IMR-90 (cell line): ENCODE measurements around the gene BLTP3B. TPM values are rescaled to one million over a fixed set of nuclear protein-coding genes. Genes with fewer than 3 reads are reported as not detected.

ENCODE experiments used
- ATAC-seq: fragments of 200-7000 bp; cut with Tn5 transposase; 2 replicates; pipeline ENCODE4 v1.9.1; 2020; ENCODE audit warnings: low read depth, mild to moderate bottlenecking, moderate library complexity
- BruUV-seq: library from RNA; stranded (reverse); fragments of 400-500 nt; replicated peaks from 2 replicates; lab custom pipeline; 2021; lab: Mats Ljungman, UMichigan
- CTCF ChIA-PET: fragments of 300-600 bp; formaldehyde crosslinking; extraction: SDS; loops from one replicate; lab custom pipeline; 2021; ENCODE audit warnings: antibody characterized with exemption; lab: Yijun Ruan, JAX
- POLR2A ChIA-PET: fragments of 300-600 bp; sonication (Branson Sonifier 250); formaldehyde crosslinking; loops from one replicate; lab custom pipeline; 2022; ENCODE audit warnings: antibody characterized with exemption; ENCODE audit not compliant: unreplicated experiment; lab: Charles Lee
- DNase-seq: peaks from one replicate; pipeline ENCODE4 v3.0.0; 2013
- H2AFZ ChIP-seq: replicated peaks from 2 replicates; pipeline ENCODE3; 2013; ENCODE audit warnings: low read length, mild to moderate bottlenecking; ENCODE audit not compliant: poor library complexity
- H2AK5ac ChIP-seq: 2 replicates; pipeline ENCODE4 v1.6.1; 2013; ENCODE audit warnings: low read depth, low read length, inconsistent platforms
- H2AK9ac ChIP-seq: replicated peaks from 2 replicates; pipeline ENCODE3; 2013; ENCODE audit warnings: mild to moderate bottlenecking, low read depth, low read length, moderate library complexity; ENCODE audit not compliant: poor library complexity
- H2BK120ac ChIP-seq: 2 replicates; pipeline ENCODE4 v1.6.1; 2013; ENCODE audit warnings: low read depth, low read length, inconsistent platforms
- H2BK15ac ChIP-seq: 3 replicates; pipeline ENCODE4 v1.6.1; 2013; ENCODE audit warnings: low read depth, low read length, inconsistent platforms
- H2BK20ac ChIP-seq: 2 replicates; pipeline ENCODE4 v1.6.1; 2013; ENCODE audit warnings: low read depth, mild to moderate bottlenecking, inconsistent platforms, low read length, moderate library complexity
- H2BK5ac ChIP-seq: 2 replicates; pipeline ENCODE4 v1.6.1; 2013; ENCODE audit warnings: mild to moderate bottlenecking, low read depth, low read length, inconsistent platforms; ENCODE audit not compliant: poor library complexity, severe bottlenecking
- H3K14ac ChIP-seq: replicated peaks from 2 replicates; pipeline ENCODE4 v1.6.1; 2013; ENCODE audit warnings: low read depth, low read length, inconsistent platforms
- H3K18ac ChIP-seq: 2 replicates; pipeline ENCODE4 v1.6.1; 2013; ENCODE audit warnings: low read depth, low read length, control low read depth
- H3K23ac ChIP-seq: 2 replicates; pipeline ENCODE4 v1.6.1; 2013; ENCODE audit warnings: low read depth, low read length, inconsistent platforms
- H3K27ac ChIP-seq: 2 replicates; pipeline ENCODE4 v1.5.1; 2013; ENCODE audit warnings: mild to moderate bottlenecking, control low read depth, low read length; ENCODE audit not compliant: insufficient read depth
- H3K27me3 ChIP-seq: 2 replicates; pipeline ENCODE4 v1.6.1; 2013; ENCODE audit warnings: low read length; ENCODE audit not compliant: control insufficient read depth, insufficient read depth
- H3K36me3 ChIP-seq: 2 replicates; pipeline ENCODE4 v1.6.1; 2013; ENCODE audit warnings: low read length, mixed read lengths; ENCODE audit not compliant: control insufficient read depth, insufficient read depth
- H3K4ac ChIP-seq: 2 replicates; pipeline ENCODE4 v1.6.1; 2013; ENCODE audit warnings: low read depth, low read length, inconsistent platforms
- H3K4me1 ChIP-seq: 2 replicates; pipeline ENCODE4 v1.6.1; 2013; ENCODE audit warnings: low read length, mixed read lengths; ENCODE audit not compliant: control insufficient read depth, insufficient read depth
- H3K4me2 ChIP-seq: 2 replicates; pipeline ENCODE4 v1.6.1; 2013; ENCODE audit warnings: low read depth, mild to moderate bottlenecking, control low read depth, low read length, moderate library complexity
- H3K4me3 ChIP-seq: 2 replicates; pipeline ENCODE4 v1.5.1; 2013; ENCODE audit warnings: low read depth, mild to moderate bottlenecking, control low read depth, low read length, moderate library complexity; ENCODE audit not compliant: insufficient read depth
- H3K56ac ChIP-seq: 2 replicates; pipeline ENCODE4 v1.6.1; 2013; ENCODE audit warnings: low read length, inconsistent platforms; ENCODE audit not compliant: insufficient read depth; ENCODE audit errors: extremely low read depth
- H3K79me1 ChIP-seq, 2 experiments: 2 replicates each; pipeline ENCODE4 v1.6.1; 2013; ENCODE audit warnings: low read length in 2 of 2, inconsistent platforms in 1 of 2, low read depth in 1 of 2
- H3K9ac ChIP-seq: 2 replicates; pipeline ENCODE4 v1.6.1; 2013; ENCODE audit warnings: low read depth, low read length, control low read depth
- H3K9me1 ChIP-seq: 2 replicates; pipeline ENCODE4 v1.6.1; 2013; ENCODE audit warnings: low read length, inconsistent platforms; ENCODE audit not compliant: insufficient read depth
- H3K9me3 ChIP-seq: 2 replicates; pipeline ENCODE4 v1.6.1; 2013; ENCODE audit warnings: low read length; ENCODE audit not compliant: control insufficient read depth, insufficient read depth
- H4K20me1 ChIP-seq: 2 replicates; pipeline ENCODE4 v1.6.1; 2013; ENCODE audit warnings: low read length, inconsistent platforms; ENCODE audit not compliant: insufficient read depth
- H4K5ac ChIP-seq: 2 replicates; pipeline ENCODE4 v1.6.1; 2013; ENCODE audit warnings: mild to moderate bottlenecking, low read depth, low read length, control low read depth
- H4K8ac ChIP-seq, 2 experiments: 2 replicates each; pipeline ENCODE4 v1.6.1; 2013; ENCODE audit warnings: low read depth in 2 of 2, low read length in 2 of 2, control low read depth in 1 of 2, inconsistent platforms in 1 of 2
- H4K91ac ChIP-seq: 2 replicates; pipeline ENCODE4 v1.6.1; 2013; ENCODE audit warnings: low read depth, low read length, inconsistent platforms; ENCODE audit not compliant: insufficient read depth
- BHLHE40 ChIP-seq: fragments of 150-350 bp; IDR thresholded peaks from 2 replicates; pipeline ENCODE4 v1.6.1; 2016; ENCODE audit warnings: mild to moderate bottlenecking, low read depth, low read length
- CEBPB ChIP-seq: IDR thresholded peaks from 2 replicates; pipeline ENCODE4 v1.6.1; 2012; ENCODE audit warnings: low read depth, low read length, improper control_type of control experiment
- CHD1 ChIP-seq: IDR thresholded peaks from 2 replicates; pipeline ENCODE4 v1.6.1; 2012; ENCODE audit warnings: low read depth, low read length, improper control_type of control experiment
- CTCF ChIP-seq: conservative IDR thresholded peaks from 2 replicates; pipeline ENCODE4 v1.5.1; 2012; ENCODE audit warnings: mild to moderate bottlenecking, low read depth, low read length, improper control_type of control experiment
- ELK1 ChIP-seq: fragments of 150-350 bp; IDR thresholded peaks from 2 replicates; pipeline ENCODE4 v1.6.1; 2016; ENCODE audit warnings: low read depth, mild to moderate bottlenecking, low read length, moderate library complexity, borderline replicate concordance
- FOS ChIP-seq: fragments of 150-350 bp; IDR thresholded peaks from 2 replicates; pipeline ENCODE4 v1.6.1; 2016; ENCODE audit warnings: low read depth, low read length
- MAFK ChIP-seq: IDR thresholded peaks from 2 replicates; pipeline ENCODE4 v1.6.1; 2012; ENCODE audit warnings: low read depth, low read length, improper control_type of control experiment
- MAZ ChIP-seq: IDR thresholded peaks from 2 replicates; pipeline ENCODE4 v1.6.1; 2012; ENCODE audit warnings: low read depth, mild to moderate bottlenecking, low read length, improper control_type of control experiment, moderate library complexity, borderline replicate concordance
- MXI1 ChIP-seq: IDR thresholded peaks from 2 replicates; pipeline ENCODE4 v1.6.1; 2012; ENCODE audit warnings: low read depth, mild to moderate bottlenecking, low read length, moderate library complexity, borderline replicate concordance
- NFE2L2 ChIP-seq: fragments of 150-350 bp; IDR thresholded peaks from 2 replicates; pipeline ENCODE4 v1.6.1; 2016; ENCODE audit warnings: low read depth, mild to moderate bottlenecking, low read length
- POLR2A ChIP-seq: IDR thresholded peaks from 2 replicates; pipeline ENCODE4 v1.6.1; 2012; ENCODE audit warnings: mild to moderate bottlenecking, low read depth, low read length
- RAD21 ChIP-seq: IDR thresholded peaks from 2 replicates; pipeline ENCODE4 v1.6.1; 2012; ENCODE audit warnings: low read length, improper control_type of control experiment
- RCOR1 ChIP-seq: IDR thresholded peaks from 2 replicates; pipeline ENCODE4 v1.6.1; 2012; ENCODE audit warnings: mild to moderate bottlenecking, low read length, improper control_type of control experiment; ENCODE audit not compliant: insufficient replicate concordance
- RFX5 ChIP-seq: IDR thresholded peaks from 2 replicates; pipeline ENCODE4 v1.8.0; 2012; ENCODE audit warnings: low read depth, mild to moderate bottlenecking, low read length, moderate library complexity
- SMC3 ChIP-seq: fragments of 150-350 bp; IDR thresholded peaks from 2 replicates; pipeline ENCODE4 v1.6.1; 2016; ENCODE audit warnings: low read depth, mild to moderate bottlenecking, antibody characterized with exemption, low read length, moderate library complexity
- WGBS, 2 experiments: methylation state at CpG; one replicate each; pipeline versions ENCODE4 v1.1.5 to v1.1.7; 2013; ENCODE audit warnings: missing lambda C conversion rate in 2 of 2; ENCODE audit not compliant: insufficient read length in 1 of 2; ENCODE audit errors: extremely low coverage in 2 of 2; 5-methylcytosine and 5-hydroxymethylcytosine counted together
- dilution Hi-C: fragments of 300-500 bp; cut with HindIII; formaldehyde crosslinking; loops from one replicate; pipeline ENCODE4 v1.14.3; 2018; ENCODE audit warnings: low sequenced_read_pairs; ENCODE audit not compliant: unreplicated experiment
- in situ Hi-C: fragments of 300-500 bp; cut with MboI; formaldehyde crosslinking; loops from 3 replicates; pipeline ENCODE4 v1.14.3; 2019; ENCODE audit warnings: low sequenced_read_pairs, inconsistent platforms, mixed read lengths
- intact Hi-C: fragments of 100-400 bp; cut with micrococcal nuclease; formaldehyde crosslinking; loops from 2 replicates; pipeline ENCODE4 v1.10.0; 2022
- polyA plus RNA-seq, 3 experiments: library from polyadenylated mRNA; depleted of rRNA; stranded (reverse); fragments of >200 nt; gene quantifications; 2 replicates each; pipeline ENCODE4 v1.2.3, GENCODE V29; 2012; ENCODE audit warnings: low replicate concordance in 1 of 3
- total RNA-seq: library from RNA; depleted of rRNA; stranded (reverse); fragments of >200 nt; gene quantifications from 2 replicates; pipeline ENCODE4 v1.2.3, GENCODE V29; 2012
- TF ChIP-seq, protein P1 (sequence below): fragments of 150-350 bp; IDR thresholded peaks from 2 replicates; pipeline ENCODE4 v1.6.1; 2017; ENCODE audit warnings: mild to moderate bottlenecking, antibody characterized with exemption, low read length, low read depth

BLTP3B gene
- total and polyA plus RNA-seq, 2 of the 4 experiments (the other 2 are of a cell fraction) = 8.9 to 38.7 TPM

- Histone ChIP-seq H2BK120ac (no peak overlapping the region), H4K5ac (no peak overlapping the region), H3K18ac (no peak overlapping the region), H2AK5ac (no peak overlapping the region), H3K14ac (no peak overlapping the region), H4K91ac (no peak overlapping the region), H3K23ac (no peak overlapping the region), H2BK15ac (no peak overlapping the region), H3K56ac (no peak overlapping the region), H2AFZ (no peak overlapping the region), H3K9me3 (no peaks in the 10 kb centered on the region), H3K4ac (no peak overlapping the region), H3K79me1 (no peaks in the 10 kb centered on the region), H2BK5ac (no peak overlapping the region), H3K9me1 (no peaks in the 10 kb centered on the region), H3K4me2 (no peak overlapping the region), H4K20me1 (no peaks in the 10 kb centered on the region), H3K36me3 (no peaks in the 10 kb centered on the region), H3K4me1 (no peaks in the 10 kb centered on the region), H3K4me3 (no peak overlapping the region), H3K9ac (no peak overlapping the region), H2AK9ac (no peak overlapping the region), H4K8ac (no peak overlapping the region), H3K27me3 (peaks cover 4% of the 10 kb centered on the region; the same call in 1 of the 2 replicates), H3K27ac (no peak overlapping the region), H2BK20ac (no peak overlapping the region)
- ATAC-seq (no peak), DNase-seq (no peak)
- intact Hi-C loops (no loop called here), dilution Hi-C loops (no loop called here), in situ Hi-C loops (no loop called here)
- TF ChIP-seq NFE2L2 (no peak), CHD1 (no peak), FOS (no peak), RCOR1 (no peak), POLR2A (no peak), MXI1 (no peak), CTCF (no peak), RAD21 (no peak), SMC3 (no peak), BHLHE40 (no peak), CEBPB (no peak), RFX5 (no peak), MAFK (no peak), MAZ (no peak), ELK1 (no peak)
- TF ChIP-seq, protein P1, sequence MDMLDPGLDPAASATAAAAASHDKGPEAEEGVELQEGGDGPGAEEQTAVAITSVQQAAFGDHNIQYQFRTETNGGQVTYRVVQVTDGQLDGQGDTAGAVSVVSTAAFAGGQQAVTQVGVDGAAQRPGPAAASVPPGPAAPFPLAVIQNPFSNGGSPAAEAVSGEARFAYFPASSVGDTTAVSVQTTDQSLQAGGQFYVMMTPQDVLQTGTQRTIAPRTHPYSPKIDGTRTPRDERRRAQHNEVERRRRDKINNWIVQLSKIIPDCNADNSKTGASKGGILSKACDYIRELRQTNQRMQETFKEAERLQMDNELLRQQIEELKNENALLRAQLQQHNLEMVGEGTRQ = no peak
- CTCF ChIA-PET = no interaction called here
- no TSS peak for BruUV-seq
- no CpG with 5 or more reads among the region's 3 CpGs for WGBS, 2 experiments
- POLR2A ChIA-PET = no interaction called here
Measured at GRCh38 chr12:100165356-100165755, 22.7 kb upstream of the BLTP3B start.
